WTC11 (cell line): ENCODE data around the gene UNC79.

Experiments
- CREM ChIP-seq: sonication (generic); formaldehyde crosslinking; IDR thresholded peaks from 2 replicates; pipeline ENCODE4 v1.8.1; 2022; ENCODE audit warnings: mild to moderate bottlenecking, missing genetic modification reagents, moderate library complexity
- ETV6 ChIP-seq: sonication (generic); formaldehyde crosslinking; IDR thresholded peaks from 2 replicates; pipeline ENCODE4 v1.8.1; 2022; ENCODE audit warnings: mild to moderate bottlenecking, missing genetic modification reagents
- NR2C2 ChIP-seq: sonication (generic); formaldehyde crosslinking; IDR thresholded peaks from 2 replicates; pipeline ENCODE4 v1.8.0; 2022; ENCODE audit warnings: mild to moderate bottlenecking, missing genetic modification reagents
- RELA ChIP-seq: sonication (generic); formaldehyde crosslinking; IDR thresholded peaks from 2 replicates; pipeline ENCODE4 v1.8.1; 2022; ENCODE audit warnings: missing genetic modification reagents, mild to moderate bottlenecking, borderline replicate concordance
- TEAD4 ChIP-seq: sonication (generic); formaldehyde crosslinking; IDR thresholded peaks from 2 replicates; pipeline ENCODE4 v1.8.0; 2022; ENCODE audit warnings: mild to moderate bottlenecking, missing genetic modification reagents
- TP53 ChIP-seq: sonication (generic); formaldehyde crosslinking; IDR thresholded peaks from 2 replicates; pipeline ENCODE4 v1.8.1; 2023; ENCODE audit warnings: mild to moderate bottlenecking, missing genetic modification reagents
- ZNF121 ChIP-seq: sonication (generic); formaldehyde crosslinking; IDR thresholded peaks from 2 replicates; pipeline ENCODE4 v1.8.0; 2023; ENCODE audit warnings: missing genetic modification reagents
- TF ChIP-seq, protein P1 (sequence below): fragments of 200-600 bp; IDR thresholded peaks from 2 replicates; pipeline ENCODE4 v1.8.0; 2022; ENCODE audit warnings: antibody characterized with exemption
- TF ChIP-seq, protein P2 (sequence below): sonication (generic); formaldehyde crosslinking; IDR thresholded peaks from 2 replicates; pipeline ENCODE4 v1.8.0; 2022; ENCODE audit warnings: mild to moderate bottlenecking, missing genetic modification reagents
- TF ChIP-seq, protein P3 (sequence below): sonication (generic); formaldehyde crosslinking; IDR thresholded peaks from 2 replicates; pipeline ENCODE4 v1.8.1; 2022; ENCODE audit warnings: missing genetic modification reagents, borderline replicate concordance
- TF ChIP-seq, protein P4 (sequence below): sonication (generic); formaldehyde crosslinking; IDR thresholded peaks from 2 replicates; pipeline ENCODE4 v1.8.1; 2023; ENCODE audit warnings: mild to moderate bottlenecking, missing genetic modification reagents, moderate library complexity
- TF ChIP-seq, protein P5 (sequence below): sonication (generic); formaldehyde crosslinking; IDR thresholded peaks from 2 replicates; pipeline ENCODE4 v1.8.1; 2023; ENCODE audit warnings: mild to moderate bottlenecking, moderate library complexity, missing genetic modification reagents
- TF ChIP-seq, protein P6 (sequence below): fragments of 250-450 bp; sonication (Bioruptor Pico); IDR thresholded peaks from 2 replicates; pipeline ENCODE4 v1.8.0; 2021; ENCODE audit warnings: mild to moderate bottlenecking

DNA sequence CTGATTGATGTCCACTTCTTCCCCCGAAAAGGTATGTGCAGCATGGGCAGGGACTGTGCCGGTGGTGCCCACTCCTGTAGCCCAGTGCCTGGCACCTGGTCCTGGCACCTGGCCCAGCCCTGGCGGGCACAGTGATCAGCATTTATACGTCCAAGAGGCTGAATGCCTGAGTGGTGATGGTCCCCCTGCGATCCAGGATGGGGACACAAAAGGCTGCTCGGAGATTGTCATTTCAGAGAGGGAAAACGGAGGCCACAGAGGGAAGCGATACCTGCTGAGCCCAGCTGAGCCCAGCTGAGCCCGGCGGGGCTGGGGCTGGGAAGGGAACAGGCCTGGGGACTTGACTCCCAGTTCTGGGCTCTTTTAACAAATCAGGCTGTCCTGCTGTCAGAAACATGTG is 301.8 kb downstream of the UNC79 start:
- TF ChIP-seq, protein P1, sequence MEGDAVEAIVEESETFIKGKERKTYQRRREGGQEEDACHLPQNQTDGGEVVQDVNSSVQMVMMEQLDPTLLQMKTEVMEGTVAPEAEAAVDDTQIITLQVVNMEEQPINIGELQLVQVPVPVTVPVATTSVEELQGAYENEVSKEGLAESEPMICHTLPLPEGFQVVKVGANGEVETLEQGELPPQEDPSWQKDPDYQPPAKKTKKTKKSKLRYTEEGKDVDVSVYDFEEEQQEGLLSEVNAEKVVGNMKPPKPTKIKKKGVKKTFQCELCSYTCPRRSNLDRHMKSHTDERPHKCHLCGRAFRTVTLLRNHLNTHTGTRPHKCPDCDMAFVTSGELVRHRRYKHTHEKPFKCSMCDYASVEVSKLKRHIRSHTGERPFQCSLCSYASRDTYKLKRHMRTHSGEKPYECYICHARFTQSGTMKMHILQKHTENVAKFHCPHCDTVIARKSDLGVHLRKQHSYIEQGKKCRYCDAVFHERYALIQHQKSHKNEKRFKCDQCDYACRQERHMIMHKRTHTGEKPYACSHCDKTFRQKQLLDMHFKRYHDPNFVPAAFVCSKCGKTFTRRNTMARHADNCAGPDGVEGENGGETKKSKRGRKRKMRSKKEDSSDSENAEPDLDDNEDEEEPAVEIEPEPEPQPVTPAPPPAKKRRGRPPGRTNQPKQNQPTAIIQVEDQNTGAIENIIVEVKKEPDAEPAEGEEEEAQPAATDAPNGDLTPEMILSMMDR = no peak
- TF ChIP-seq, protein P2, sequence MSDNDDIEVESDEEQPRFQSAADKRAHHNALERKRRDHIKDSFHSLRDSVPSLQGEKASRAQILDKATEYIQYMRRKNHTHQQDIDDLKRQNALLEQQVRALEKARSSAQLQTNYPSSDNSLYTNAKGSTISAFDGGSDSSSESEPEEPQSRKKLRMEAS (CRISPR knock-in tag) = no peak
- TF ChIP-seq TP53 (CRISPR knock-in tag) = no peak
- TF ChIP-seq, protein P3, sequence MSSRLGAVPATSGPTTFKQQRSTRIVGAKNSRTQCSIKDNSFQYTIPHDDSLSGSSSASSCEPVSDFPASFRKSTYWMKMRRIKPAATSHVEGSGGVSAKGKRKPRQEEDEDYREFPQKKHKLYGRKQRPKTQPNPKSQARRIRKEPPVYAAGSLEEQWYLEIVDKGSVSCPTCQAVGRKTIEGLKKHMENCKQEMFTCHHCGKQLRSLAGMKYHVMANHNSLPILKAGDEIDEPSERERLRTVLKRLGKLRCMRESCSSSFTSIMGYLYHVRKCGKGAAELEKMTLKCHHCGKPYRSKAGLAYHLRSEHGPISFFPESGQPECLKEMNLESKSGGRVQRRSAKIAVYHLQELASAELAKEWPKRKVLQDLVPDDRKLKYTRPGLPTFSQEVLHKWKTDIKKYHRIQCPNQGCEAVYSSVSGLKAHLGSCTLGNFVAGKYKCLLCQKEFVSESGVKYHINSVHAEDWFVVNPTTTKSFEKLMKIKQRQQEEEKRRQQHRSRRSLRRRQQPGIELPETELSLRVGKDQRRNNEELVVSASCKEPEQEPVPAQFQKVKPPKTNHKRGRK (CRISPR knock-in tag) = no peak
- TF ChIP-seq CREM = no peak
- TF ChIP-seq, protein P4, sequence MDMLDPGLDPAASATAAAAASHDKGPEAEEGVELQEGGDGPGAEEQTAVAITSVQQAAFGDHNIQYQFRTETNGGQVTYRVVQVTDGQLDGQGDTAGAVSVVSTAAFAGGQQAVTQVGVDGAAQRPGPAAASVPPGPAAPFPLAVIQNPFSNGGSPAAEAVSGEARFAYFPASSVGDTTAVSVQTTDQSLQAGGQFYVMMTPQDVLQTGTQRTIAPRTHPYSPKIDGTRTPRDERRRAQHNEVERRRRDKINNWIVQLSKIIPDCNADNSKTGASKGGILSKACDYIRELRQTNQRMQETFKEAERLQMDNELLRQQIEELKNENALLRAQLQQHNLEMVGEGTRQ (CRISPR knock-in tag) = no peak
- TF ChIP-seq TEAD4 (CRISPR knock-in tag) = no peak
- TF ChIP-seq, protein P5, sequence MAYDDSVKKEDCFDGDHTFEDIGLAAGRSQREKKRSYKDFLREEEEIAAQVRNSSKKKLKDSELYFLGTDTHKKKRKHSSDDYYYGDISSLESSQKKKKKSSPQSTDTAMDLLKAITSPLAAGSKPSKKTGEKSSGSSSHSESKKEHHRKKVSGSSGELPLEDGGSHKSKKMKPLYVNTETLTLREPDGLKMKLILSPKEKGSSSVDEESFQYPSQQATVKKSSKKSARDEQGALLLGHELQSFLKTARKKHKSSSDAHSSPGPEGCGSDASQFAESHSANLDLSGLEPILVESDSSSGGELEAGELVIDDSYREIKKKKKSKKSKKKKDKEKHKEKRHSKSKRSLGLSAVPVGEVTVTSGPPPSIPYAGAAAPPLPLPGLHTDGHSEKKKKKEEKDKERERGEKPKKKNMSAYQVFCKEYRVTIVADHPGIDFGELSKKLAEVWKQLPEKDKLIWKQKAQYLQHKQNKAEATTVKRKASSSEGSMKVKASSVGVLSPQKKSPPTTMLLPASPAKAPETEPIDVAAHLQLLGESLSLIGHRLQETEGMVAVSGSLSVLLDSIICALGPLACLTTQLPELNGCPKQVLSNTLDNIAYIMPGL = no peak
- no peak for TF ChIP-seq ETV6 (CRISPR knock-in tag)
- no peak for TF ChIP-seq ZNF121 (CRISPR knock-in tag)
- TF ChIP-seq, protein P6, sequence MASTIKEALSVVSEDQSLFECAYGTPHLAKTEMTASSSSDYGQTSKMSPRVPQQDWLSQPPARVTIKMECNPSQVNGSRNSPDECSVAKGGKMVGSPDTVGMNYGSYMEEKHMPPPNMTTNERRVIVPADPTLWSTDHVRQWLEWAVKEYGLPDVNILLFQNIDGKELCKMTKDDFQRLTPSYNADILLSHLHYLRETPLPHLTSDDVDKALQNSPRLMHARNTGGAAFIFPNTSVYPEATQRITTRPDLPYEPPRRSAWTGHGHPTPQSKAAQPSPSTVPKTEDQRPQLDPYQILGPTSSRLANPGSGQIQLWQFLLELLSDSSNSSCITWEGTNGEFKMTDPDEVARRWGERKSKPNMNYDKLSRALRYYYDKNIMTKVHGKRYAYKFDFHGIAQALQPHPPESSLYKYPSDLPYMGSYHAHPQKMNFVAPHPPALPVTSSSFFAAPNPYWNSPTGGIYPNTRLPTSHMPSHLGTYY (CRISPR knock-in tag) = no peak
- TF ChIP-seq RELA (CRISPR knock-in tag) = no peak
- no peak for TF ChIP-seq NR2C2 (CRISPR knock-in tag)
